ENCODE results near the gene FAM120B.
"Not testable (repeated sequence)": the region's sequence is repeated elsewhere in the genome, so short reads cannot be mapped to it uniquely, and the experiment has no call there.

- not testable (repeated sequence) for TF ChIP-seq CTCF, POLR2A (IDR thresholded peaks at IDR 0.05)
Measured at GRCh38 chr6:170409746-170410145, 103.2 kb downstream of the FAM120B start.

All from breast epithelium (tissue), 3 donors.